DND-41 (cell line): Measurements from ENCODE around the gene NFATC2.

ENCODE experiments used
- ATAC-seq: fragments of 200-7000 bp; cut with Tn5 transposase; 3 replicates; pipeline ENCODE4 v1.9.1; 2021; ENCODE audit warnings: low read depth; ENCODE audit not compliant: insufficient read depth
- DNase-seq: peaks from one replicate; pipeline ENCODE4 v3.0.0-alpha.2; 2020
- H2AFZ ChIP-seq: 2 replicates; pipeline ENCODE4 v1.6.0; 2012; ENCODE audit warnings: low read depth, low read length
- H3K27ac ChIP-seq: 2 replicates; pipeline ENCODE4 v1.5.1; 2012; ENCODE audit warnings: low read length, inconsistent platforms
- H3K27me3 ChIP-seq: fragments of 200-600 bp; sonication (generic); 2 replicates; pipeline ENCODE4 v1.6.0; 2012; ENCODE audit warnings: low read length, mild to moderate bottlenecking, inconsistent platforms; ENCODE audit not compliant: insufficient read depth, poor library complexity
- H3K36me3 ChIP-seq: 2 replicates; pipeline ENCODE4 v1.5.1; 2012; ENCODE audit warnings: low read length, inconsistent platforms; ENCODE audit not compliant: insufficient read depth
- H3K4me1 ChIP-seq: 2 replicates; pipeline ENCODE4 v1.5.1; 2012; ENCODE audit warnings: mild to moderate bottlenecking, low read length; ENCODE audit not compliant: insufficient read depth
- H3K4me2 ChIP-seq: 2 replicates; pipeline ENCODE4 v1.6.0; 2012; ENCODE audit warnings: mild to moderate bottlenecking, moderate library complexity, low read length, inconsistent platforms; ENCODE audit not compliant: insufficient read depth
- H3K4me3 ChIP-seq, 2 experiments: fragments of 200-600 bp in 1 of 2; shearing (Covaris generic) in 1 of 2; 2 replicates each; pipeline ENCODE4 v1.5.1; 2012 to 2016; ENCODE audit warnings: inconsistent platforms in 2 of 2, low read length in 2 of 2, mild to moderate bottlenecking in 2 of 2, low read depth in 1 of 2, moderate library complexity in 1 of 2
- H3K79me2 ChIP-seq: 2 replicates; pipeline ENCODE4 v1.6.0; 2012; ENCODE audit warnings: low read length, inconsistent platforms; ENCODE audit not compliant: insufficient read depth
- H3K9ac ChIP-seq: 2 replicates; pipeline ENCODE4 v1.6.0; 2012; ENCODE audit warnings: low read depth, mild to moderate bottlenecking, inconsistent platforms, low read length, moderate library complexity
- H3K9me3 ChIP-seq: 2 replicates; pipeline ENCODE4 v1.5.1; 2012; ENCODE audit warnings: low read length, moderate library complexity, mild to moderate bottlenecking, inconsistent platforms; ENCODE audit not compliant: insufficient read depth, severe bottlenecking
- H4K20me1 ChIP-seq: 2 replicates; pipeline ENCODE4 v1.6.0; 2012; ENCODE audit warnings: low read length; ENCODE audit not compliant: insufficient read depth
- CTCF ChIP-seq: IDR thresholded peaks from 2 replicates; pipeline ENCODE4 v1.5.1; 2012; ENCODE audit warnings: borderline replicate concordance, low read length, moderate library complexity, mild to moderate bottlenecking; ENCODE audit not compliant: poor library complexity, severe bottlenecking; ENCODE audit errors: extremely low read depth
- EZH2 ChIP-seq: IDR thresholded peaks from 3 replicates; pipeline ENCODE4 v1.6.1; 2012; ENCODE audit warnings: borderline replicate concordance, low read depth, mild to moderate bottlenecking, moderate library complexity, low read length, inconsistent platforms; ENCODE audit not compliant: severe bottlenecking

The NFATC2 gene

GRCh38 chr20:51366155-51366886, 176.2 kb downstream of the NFATC2 start:
- H3K9me3 ChIP-seq: peaks cover 10% of the 10 kb centered on the region
- H3K4me2 ChIP-seq: no peak overlapping the region
- DNase-seq (no peak), ATAC-seq (no peak)
- H3K27me3 ChIP-seq: no peaks in the 10 kb centered on the region
- no peak overlapping the region for H3K9ac ChIP-seq
- H3K4me3 ChIP-seq: no peak overlapping the region
- H4K20me1 ChIP-seq: no peaks in the 10 kb centered on the region
- no peak overlapping the region for H3K27ac ChIP-seq
- no peaks in the 10 kb centered on the region for H3K4me1 ChIP-seq
- TF ChIP-seq EZH2 (no peak), CTCF (no peak)
- H2AFZ ChIP-seq: no peak overlapping the region
- no peaks in the 10 kb centered on the region for H3K79me2 ChIP-seq
- H3K36me3 ChIP-seq: no peaks in the 10 kb centered on the region

DNA sequence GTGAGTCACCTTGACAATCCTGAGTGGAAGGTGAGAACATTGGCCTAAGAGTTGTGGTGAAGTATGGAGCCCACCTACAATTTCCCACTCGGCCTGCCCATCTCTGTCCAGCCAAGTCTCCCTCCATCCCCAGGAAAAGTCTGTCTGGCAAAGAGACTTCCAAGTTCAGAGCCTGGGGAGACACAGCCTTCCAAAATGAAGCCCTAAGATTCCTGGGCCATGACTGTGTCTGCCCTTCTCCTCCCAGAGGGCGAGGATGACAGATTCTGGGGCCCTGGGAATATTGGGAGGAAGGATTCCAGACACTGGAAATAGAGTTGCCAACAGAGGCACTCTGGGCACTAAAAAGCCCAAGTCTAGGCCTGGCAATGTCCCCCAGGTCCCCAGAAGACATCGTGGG, 176.8 kb downstream of the NFATC2 start:
- H3K4me2 ChIP-seq: no peak overlapping the region
- H3K9me3 ChIP-seq: peaks cover 10% of the 10 kb centered on the region
- H2AFZ ChIP-seq: no peak overlapping the region
- no peak overlapping the region for H3K4me3 ChIP-seq
- ATAC-seq (no peak), DNase-seq (no peak)
- H3K27ac ChIP-seq: no peak overlapping the region
- TF ChIP-seq CTCF: no peak
- no peak for TF ChIP-seq EZH2
- H3K27me3 ChIP-seq: no peaks in the 10 kb centered on the region
- H3K79me2 ChIP-seq: no peaks in the 10 kb centered on the region
- H3K4me1 ChIP-seq: no peaks in the 10 kb centered on the region
- no peak overlapping the region for H3K9ac ChIP-seq
- no peaks in the 10 kb centered on the region for H4K20me1 ChIP-seq
- no peaks in the 10 kb centered on the region for H3K36me3 ChIP-seq

DNA sequence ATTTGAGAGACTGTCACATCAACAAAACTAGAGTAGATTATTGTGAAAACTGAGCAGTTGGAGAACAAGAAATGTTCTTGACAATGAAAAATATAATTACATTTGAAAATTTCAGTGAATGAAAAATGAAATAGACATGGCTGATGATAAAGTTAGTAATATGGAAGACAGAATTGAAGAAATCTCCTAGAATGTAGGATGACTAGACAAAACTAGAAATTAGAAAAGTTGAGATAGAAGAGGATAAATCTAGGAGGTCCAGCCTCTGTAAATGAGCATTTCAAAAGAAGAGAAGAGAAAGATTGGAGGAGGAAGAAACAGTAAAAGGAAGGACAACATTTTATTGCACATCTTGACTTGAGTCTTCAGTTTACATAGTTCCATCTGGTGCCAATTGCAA, 178.7 kb downstream of the NFATC2 start:
- ATAC-seq (no peak), DNase-seq (no peak)
- Histone ChIP-seq H3K36me3 (no peaks in the 10 kb centered on the region), H3K9ac (no peak overlapping the region), H2AFZ (no peak overlapping the region), H3K27ac (no peak overlapping the region), H3K4me3 (no peak overlapping the region), H4K20me1 (no peaks in the 10 kb centered on the region), H3K9me3 (peaks cover 10% of the 10 kb centered on the region), H3K79me2 (no peaks in the 10 kb centered on the region), H3K27me3 (no peaks in the 10 kb centered on the region), H3K4me1 (no peaks in the 10 kb centered on the region), H3K4me2 (no peak overlapping the region)
- TF ChIP-seq CTCF (no peak), EZH2 (no peak)
